ENCODE results near the gene CCDC9. TPM values are rescaled to one million over a fixed set of nuclear protein-coding genes. Genes with fewer than 3 reads are reported as not detected.
A peak's percentile ranks its signal among the peaks of the same experiment; 100 is the strongest.

Gene CCDC9
- total and polyA plus RNA-seq, 2 of the 13 experiments (the other 11 are each of a cell fraction or from before 2014, with no cell fraction given) = 2.9 to 6.3 TPM

- TF ChIP-seq E2F1 (CRISPR knock-in tag; IDR thresholded peaks at IDR 0.05) = no peak; the same call in 1 of the 2 replicates
- TF ChIP-seq GATA4 (IDR thresholded peaks at IDR 0.05; ENCODE audit: borderline replicate concordance, low read depth) = no peak
- TF ChIP-seq ZFP37 (CRISPR knock-in tag; IDR thresholded peaks at IDR 0.05; ENCODE audit: borderline replicate concordance) = no peak
- TF ChIP-seq PCBP2 (optimal IDR thresholded peaks at IDR 0.05; ENCODE audit: low read depth, low read length, poor library complexity, severe bottlenecking) = no peak
- TF ChIP-seq ZNF331 (CRISPR knock-in tag; IDR thresholded peaks at IDR 0.05) = peak; percentile 15; the same call in 1 of the 2 replicates
- no peak for TF ChIP-seq NPAS2 (CRISPR knock-in tag; IDR thresholded peaks at IDR 0.05; ENCODE audit: borderline replicate concordance)
- TF ChIP-seq SMYD3 (CRISPR knock-in tag; IDR thresholded peaks at IDR 0.05) = no peak
- TF ChIP-seq KDM6A (CRISPR knock-in tag; IDR thresholded peaks at IDR 0.05; ENCODE audit: low read depth) = no peak
- TF ChIP-seq ZNF570 (CRISPR knock-in tag; IDR thresholded peaks at IDR 0.05; ENCODE audit: borderline replicate concordance) = no peak
- TF ChIP-seq HCFC1 (IDR thresholded peaks at IDR 0.05; ENCODE audit: low read depth, low read length) = peak; percentile 66
- TF ChIP-seq IRF2 (CRISPR knock-in tag; IDR thresholded peaks at IDR 0.05) = no peak
- TF ChIP-seq ZNF512 (CRISPR knock-in tag; IDR thresholded peaks at IDR 0.05) = no peak
- peak; percentile 100 for TF ChIP-seq ZFP91 (CRISPR knock-in tag; IDR thresholded peaks at IDR 0.05; ENCODE audit: borderline replicate concordance)
- TF ChIP-seq PCBP1 (IDR thresholded peaks at IDR 0.05; ENCODE audit: borderline replicate concordance, low read depth, low read length) = 0 out of 2 replicates have a peak, but pooled peaks have one; percentile 19
- peak; percentile 72 for TF ChIP-seq FOXC1 (CRISPR knock-in tag; IDR thresholded peaks at IDR 0.05; ENCODE audit: borderline replicate concordance)
- TF ChIP-seq AGO2 (optimal IDR thresholded peaks at IDR 0.05; ENCODE audit: low read depth, low read length) = no peak
- TF ChIP-seq EEA1 (CRISPR knock-in tag; IDR thresholded peaks at IDR 0.05; ENCODE audit: borderline replicate concordance) = no peak; the same call in 1 of the 2 replicates
- no peak for TF ChIP-seq PHF5A (CRISPR knock-in tag; IDR thresholded peaks at IDR 0.05; ENCODE audit: low read depth, unreplicated experiment)
- peak; percentile 87; the same call in 1 of the 2 replicates for TF ChIP-seq HOXA3 (CRISPR knock-in tag; IDR thresholded peaks at IDR 0.05)
- no peak for TF ChIP-seq ZNF382 (CRISPR knock-in tag; IDR thresholded peaks at IDR 0.05; ENCODE audit: borderline replicate concordance)
These were observed at the start of gene CCDC9 (continued) for GRCh38 chr19:47255879-47256692.
